Stimulated activated CD8-positive, alpha-beta memory T cell treated with anti-CD3 and anti-CD28 coated beads, Interleukin-15, amount 100 ng/mL, for 48 hours (primary cell): ENCODE measurements around the gene MIP.
"Not testable (repeated sequence)": the region's sequence is repeated elsewhere in the genome, so short reads cannot be mapped to it uniquely, and the experiment has no call there.

Source experiments
- DNase-seq, 2 donors: peaks; one replicate each; pipeline ENCODE4 v3.0.0-alpha.2; 2020; ENCODE audit warnings: low read depth in 2 of 2

The MIP gene

DNA sequence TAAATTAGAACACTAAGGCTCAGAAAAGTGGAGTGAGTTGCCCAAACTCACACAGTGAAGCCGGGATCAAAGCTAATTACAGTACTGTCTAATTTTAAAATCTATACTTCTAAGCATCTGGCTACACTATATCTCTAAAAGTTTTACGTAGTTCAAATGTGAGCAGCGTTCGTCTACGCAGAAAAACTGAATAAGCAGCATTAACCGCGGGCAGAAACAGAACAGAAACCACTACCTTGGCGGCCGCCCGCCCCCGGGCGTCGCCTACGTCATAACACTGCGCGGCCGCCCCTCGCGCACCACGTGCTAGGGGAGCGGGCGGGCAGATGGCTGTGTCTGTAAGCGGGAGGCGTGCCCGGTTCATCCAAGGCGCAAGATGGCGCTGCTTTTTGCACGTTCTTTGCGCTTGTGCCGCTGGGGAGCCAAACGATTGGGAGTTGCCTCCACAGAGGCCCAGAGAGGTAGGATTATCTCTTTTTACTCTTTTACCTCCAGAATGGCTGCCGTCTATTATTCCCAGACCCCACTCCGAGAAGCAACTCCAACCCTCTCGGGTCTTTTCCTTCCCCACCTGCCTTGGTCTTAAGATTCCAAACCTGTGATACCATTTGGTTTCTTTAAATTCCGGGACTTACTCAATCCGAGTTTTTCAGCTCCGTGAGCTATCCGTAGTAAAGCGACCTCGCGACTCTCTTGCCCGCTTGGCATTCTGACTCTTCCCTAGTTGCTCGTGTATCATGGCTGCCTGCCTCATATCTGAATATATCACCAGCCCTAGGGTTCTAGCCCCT, 14.0 kb upstream of the MIP start, which contains the start of gene SPRYD4:
Gene SPRYD4 (plus strand): TSS at position 363 of the 791 bp plus-strand sequence. CDS start 14 bp downstream, at position 377.
- peak; percentile 90 to 92 for DNase-seq

DNA sequence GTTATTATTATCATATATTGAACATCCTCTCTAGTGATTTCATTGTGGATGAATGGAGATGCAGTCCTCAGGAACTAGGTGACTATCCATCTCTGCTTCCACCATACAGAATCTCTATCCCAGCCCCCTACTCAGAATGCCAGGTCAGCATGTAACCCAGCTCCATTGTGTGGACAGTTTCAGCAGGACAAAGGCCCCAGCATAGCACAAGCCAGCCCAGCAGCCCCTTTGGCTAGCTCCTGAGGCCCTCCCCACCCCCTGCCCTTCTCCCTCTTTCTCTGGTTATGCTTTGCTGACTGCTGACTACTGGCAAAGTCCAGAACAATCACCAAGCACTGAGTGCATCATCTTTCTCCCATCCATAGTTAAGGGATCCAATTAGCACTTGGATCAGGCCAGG, 8.1 kb upstream of the MIP start:
- no peak for DNase-seq

DNA sequence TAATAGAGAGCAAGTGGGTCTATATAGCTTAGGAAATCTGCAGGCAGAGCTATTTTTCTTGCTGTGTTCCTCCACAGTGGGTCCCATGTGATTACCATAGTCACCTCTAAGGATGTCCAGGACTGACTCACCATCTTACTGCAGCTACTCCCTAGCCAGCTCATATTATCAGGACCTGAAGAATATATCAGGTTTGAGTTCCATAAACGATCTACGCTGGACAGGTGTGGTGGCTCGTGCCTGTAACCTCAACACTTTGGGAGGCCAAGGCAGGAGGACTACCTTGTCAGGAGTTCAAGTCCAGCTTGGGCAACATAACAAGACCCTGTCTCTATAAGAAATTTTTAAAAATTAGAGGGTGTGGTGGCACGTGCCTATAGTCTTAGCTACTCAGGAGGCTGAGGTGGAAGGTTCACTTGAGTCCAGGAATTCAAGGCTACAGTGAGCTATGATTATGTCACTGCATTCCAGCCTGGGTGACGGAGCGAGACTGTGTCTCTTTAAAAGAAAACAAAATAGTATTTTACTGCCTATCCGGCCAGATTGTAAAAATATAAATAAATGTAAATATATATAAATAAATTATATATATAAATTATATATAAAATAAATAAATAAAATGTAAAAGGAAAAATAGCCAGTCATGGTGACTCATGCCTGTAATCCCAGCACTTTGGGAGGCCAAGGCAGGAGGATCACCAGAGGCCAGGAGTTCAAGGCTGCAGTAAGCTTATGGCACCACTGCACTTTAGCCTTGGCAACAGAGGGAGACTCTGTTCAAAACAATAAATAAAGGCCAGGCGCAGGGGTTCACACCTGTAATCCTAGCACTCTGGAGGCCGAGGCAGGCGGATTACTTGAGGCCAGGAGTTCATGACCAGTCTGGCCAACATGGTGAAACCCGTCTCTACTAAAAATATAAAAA, 7.0 kb upstream of the MIP start:
- DNase-seq: no peak

DNA sequence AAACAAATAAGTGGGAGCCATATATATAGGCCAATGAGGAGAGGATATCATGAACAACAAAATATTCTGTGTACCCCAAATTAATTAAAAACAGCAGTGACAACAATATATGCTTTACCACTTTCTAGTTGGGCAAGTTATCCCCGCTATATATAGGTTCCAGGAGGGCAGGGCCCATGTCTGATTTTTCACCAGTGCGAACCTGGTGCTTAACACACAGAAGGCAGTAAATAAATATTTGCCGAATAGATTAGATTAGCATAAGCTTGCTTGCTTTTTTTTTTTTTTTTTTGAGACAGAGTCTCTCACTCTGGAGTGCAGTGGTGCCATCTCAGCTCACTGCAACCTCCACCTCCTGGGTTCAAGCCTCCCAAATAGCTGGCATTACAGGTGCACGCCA, 3.4 kb upstream of the MIP start:
- DNase-seq: no peak

DNA sequence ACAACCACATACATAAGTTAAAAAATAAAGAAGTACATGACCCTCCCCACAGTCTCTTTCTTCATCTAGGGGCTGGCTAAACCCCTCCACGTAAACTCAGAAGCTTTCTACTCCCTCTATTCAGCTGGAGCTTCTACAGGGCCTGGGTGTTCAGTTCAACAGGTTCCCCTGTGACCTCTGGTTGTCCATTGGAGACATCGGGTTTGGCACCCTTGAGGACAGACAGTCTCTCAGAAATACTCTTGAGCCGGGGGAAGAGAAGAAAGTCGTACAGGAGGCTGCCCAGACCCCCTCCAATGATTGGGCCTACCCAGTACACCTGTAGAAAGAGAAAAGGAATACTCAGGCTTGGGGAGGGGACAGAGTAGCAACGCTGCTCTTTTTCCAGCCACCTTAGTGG, 3.3 kb downstream of the MIP start:
- DNase-seq: no peak

DNA sequence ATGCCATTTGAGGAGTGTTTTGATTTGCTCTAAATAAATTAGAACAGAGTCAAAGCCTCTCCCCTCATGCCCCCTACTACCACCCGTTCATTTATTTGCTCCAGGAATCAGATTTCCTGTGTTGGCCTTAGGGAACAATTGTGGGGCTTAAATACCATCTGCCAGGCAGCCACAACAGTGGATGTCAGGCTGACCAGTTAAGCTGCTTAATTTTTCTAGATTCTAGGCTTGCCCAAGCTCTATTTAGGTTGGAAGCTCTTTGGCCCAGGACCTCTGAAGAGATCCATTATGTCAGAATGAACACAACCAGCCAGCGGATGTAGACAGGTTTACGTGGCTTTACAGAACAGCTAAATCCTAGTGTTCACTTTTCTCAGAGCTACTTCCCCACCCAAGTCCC, 4.2 kb downstream of the MIP start:
- no peak for DNase-seq

DNA sequence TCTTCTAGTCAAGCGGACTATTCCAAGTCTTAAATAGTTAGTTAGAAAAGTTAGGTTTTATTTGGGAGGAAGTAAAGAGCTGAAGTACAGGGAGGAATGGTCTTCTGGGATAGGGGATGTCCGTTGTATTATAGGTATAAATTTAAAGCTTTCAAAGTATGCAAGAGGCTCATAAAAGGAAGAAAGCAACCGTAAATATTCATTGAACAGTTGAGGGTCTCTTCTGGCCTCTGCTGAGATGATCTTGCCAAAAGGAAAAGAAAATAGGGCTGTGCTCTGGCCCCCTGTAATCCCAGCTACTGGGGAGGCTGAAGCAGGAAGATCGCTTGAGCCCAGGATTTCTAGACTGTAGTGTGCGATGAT, 4.9 kb downstream of the MIP start:
- DNase-seq: no peak

DNA sequence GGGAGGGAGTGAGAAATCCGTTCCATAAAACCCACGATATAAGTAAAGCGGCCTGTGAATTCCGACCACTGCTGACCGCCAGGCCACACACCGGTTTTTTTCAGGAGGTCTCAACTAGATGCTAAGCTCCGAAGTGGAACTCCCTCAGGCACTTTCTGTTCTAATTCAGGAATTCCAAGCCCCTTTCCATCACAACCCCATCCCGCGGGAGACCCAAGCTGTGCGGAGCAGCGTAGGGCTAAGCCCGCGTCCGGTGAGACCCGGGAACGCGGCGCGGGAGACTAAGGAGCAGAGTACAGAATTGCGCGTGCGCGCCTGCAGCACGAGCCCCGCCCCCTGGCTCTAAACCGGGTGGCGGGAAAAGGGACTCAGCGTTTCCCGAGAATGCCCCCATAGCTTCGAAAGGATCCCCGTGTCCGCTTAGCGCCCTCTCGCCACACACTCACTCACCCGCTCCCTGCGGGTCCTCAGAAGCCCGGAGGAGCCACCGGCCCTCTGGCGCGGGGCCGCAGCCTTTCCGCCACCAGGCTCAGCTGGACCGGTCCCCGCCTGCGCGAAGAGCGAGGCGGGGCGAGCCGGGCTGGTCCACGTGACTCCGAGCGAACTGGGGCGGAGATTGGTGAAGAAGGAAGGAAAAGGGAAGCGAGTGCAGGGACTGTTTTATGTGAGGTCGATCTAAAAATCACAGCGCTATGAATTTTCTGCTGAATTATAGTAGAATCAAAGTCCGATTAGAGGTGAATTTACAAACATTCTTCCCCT, 5.4 kb downstream of the MIP start, which contains the start of gene TIMELESS:
Gene TIMELESS (minus strand): TSS at position 567 of the 762 bp plus-strand sequence. CDS start 15,256 bp downstream, outside the sequence.
- peak; percentile 79 to 83 for DNase-seq

DNA sequence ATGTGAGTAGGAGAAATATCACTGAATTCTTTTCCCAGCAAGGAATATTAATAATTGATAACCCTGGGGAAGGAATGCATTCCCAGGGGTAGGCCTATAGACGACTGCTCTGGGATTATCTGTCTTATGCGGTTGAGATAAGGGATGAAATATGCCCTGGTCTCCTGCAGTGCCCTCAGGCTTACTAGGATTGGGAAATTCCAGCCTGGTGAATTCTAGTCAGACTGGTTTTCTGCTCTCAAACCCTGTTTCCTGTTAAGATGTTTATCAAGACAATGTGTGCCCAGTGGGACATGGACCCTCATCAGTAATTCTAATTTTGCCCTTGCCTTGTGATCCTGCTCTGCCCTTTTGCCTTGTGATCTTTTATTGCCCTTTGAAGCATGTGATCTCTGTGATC, 11.2 kb downstream of the MIP start:
- not testable (repeated sequence) for DNase-seq

DNA sequence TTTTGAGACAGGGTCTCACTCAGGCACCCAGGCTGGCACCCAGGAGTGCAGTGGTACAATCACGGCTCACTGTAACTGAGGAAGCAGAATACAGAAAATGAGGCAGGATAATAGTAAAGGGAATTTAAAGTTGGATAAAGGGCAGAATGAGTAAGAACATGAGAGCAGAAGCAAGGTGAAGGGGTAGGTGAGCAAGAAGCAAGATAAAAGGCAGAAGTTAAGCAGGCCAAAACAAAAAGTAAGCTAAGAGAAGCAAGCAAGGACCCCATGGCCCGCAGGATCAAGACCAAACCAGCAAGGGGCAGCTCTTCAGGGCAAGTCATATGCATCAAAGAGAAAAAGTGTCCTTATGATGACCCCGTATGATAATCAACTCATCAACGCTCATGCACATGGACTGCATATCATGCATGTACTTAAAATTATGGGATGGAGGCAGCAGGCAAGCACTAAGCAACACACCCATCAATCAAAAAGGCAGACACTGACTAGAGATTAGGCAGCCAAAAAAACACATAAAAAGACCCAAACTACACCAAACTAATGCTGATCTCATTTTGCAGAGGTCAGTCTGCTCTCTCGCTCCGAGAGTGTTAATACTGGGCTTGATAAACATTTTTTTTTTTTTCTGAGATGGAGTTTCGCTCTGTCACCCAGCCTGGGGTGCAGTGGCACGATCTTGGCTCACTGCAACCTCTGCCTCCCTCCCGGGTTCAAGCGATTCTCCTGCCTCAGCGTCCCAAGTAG, 16.9 kb downstream of the MIP start:
- DNase-seq: no peak

DNA sequence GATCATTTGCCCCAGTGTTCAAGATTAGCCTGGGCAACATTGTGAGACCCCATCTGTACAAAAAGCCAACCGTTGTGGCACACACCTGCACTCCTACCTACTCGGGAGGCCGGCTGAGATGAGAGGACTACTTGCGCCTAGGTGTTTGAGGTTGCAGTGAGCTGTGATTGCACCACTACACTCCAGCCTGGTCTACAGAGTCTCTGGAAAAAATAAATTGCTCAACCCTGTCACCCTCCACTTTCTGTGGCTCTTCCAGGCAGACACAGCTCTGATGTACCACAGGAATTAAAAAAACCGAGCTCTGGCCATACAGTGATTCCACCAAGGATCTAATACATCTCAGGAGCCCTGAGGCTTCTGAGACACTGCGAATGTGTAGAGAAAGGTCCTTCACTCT, 19.6 kb downstream of the MIP start:
- no peak for DNase-seq

DNA sequence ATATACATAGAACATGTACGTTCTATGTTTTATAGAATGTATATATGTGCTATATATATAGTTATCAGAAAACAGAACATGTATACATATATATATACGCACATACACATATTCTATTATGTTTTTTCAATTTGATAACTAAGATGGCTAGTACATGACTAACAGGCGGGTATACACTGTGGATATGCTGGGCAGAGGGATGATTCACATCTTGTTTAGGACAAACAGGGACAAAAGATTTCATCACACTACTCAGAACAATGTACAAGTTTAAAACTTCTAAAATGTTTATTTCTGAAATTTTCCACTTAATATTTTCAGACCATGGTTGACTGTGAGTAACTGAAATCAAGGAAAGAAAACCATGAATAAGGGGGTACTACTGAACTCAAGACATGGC, 22.6 kb downstream of the MIP start:
- DNase-seq: no peak

DNA sequence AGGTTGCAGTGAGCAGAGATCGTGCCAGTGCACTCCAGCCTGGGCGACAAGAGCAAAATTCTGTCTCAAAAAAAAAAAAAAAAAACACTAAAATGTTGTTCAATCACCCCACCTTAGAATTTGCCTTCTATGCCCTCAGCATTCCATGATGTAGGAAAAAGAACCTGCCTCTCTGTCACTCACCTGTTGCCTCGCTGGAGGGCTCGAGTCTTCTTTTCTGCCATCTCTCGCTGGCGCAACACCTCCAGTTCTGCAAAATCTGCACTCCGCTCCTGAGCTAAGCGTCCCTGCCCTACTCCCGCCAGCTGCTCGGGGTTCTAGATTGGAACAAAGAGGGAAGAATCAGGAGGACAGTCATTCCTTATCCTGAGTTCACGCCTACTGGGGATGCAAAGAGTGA, 23.2 kb downstream of the MIP start:
- no peak for DNase-seq

DNA sequence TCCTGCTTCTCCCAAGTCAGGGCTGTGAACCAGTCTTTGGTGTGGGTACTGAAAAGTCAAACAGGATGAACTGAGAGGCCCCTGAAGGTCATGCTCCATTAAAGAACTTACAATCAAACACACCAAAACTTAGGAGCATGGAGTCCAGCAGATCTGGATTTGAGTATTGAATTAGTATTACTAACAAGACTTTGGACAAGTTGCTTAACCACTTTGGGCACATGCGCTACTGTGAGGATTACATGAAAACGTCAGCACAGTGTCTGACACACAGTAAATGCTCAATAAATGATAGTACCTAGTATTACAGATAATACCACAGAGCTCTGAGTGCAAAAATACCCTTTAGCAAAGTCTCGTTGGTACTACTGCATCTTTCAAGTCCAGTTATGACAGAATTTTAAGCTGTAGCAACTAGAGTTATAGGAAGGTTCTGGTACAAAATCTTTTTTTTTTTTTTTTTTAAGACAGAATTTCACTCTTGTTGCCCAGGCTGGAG, 28.5 kb downstream of the MIP start:
- DNase-seq: no peak

DNA sequence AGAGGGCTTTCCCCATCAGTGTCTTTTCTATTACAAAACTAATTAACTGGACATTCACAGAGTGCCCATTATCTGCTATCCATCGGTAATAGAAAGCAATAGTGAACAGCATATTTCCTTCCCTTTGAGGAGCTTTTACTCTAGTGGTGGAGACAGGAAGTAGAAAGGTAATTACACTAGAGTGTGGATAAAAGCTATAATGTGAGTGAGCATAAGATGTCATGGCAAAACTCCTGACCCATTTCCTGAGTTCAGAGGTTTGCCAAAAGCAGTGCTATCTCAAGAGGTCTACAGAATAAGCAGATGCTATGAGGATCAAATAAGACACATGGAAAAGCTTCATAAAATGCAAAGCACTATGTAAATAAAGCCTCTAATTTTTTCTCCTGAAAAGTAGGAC, 29.3 kb downstream of the MIP start:
- DNase-seq: no peak

DNA sequence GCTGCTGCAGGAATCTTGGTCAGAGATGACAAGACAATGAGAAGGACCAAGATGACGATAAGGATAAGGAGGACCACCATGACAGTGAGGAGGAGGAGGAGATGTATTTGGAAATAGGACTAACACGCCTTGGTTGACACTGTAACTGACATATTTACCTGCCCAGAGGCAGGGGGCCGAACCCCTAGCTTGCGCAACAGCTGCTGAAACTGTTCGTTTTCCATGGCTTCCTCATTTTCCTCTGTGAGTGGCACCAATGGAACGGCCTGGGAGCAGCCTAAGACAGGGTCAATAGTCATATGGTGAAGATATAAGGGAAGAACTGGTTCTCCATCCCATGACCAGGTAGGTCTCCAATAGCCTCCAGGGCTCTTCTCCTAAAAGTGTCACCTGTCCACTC, 34.0 kb downstream of the MIP start:
- DNase-seq: no peak

DNA sequence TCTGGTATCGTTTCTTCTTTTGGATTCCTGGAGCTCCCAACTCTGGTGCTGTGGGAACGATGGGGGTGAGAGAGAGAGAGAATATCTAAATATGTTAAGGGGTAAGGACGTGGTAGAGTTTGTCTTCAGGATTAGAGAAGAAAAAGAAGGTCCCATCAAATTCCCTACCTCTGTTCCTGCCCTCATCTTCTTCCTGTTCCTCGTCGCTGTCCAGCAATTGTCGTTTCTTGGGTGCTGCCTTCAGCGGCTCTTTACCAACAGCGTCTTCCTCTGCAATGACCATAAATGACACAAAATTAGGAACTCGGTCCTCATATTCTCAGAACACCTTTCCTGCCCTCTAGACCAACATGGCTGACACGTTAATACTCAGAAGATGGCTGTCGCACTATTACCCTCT, 36.7 kb downstream of the MIP start:
- DNase-seq: no peak

DNA sequence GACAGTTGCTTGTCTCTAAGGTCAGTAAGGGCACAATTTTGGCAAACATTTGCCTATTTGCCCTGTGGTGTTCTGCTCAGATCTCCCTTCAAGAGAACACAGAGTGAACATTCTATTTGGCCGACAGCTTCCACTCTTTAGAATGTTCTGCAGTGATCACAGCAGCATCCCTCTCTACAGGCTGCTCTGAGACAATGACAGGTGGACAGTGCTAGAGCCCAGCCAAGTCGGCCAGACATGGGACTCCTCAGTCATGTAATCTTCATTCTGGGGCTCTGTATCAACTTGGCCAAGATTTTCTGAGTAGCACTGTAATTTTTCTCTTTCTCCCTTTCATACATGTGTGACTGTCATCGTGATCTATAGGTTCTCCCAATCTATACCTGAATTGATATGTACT, 40.1 kb downstream of the MIP start:
- DNase-seq: no peak

DNA sequence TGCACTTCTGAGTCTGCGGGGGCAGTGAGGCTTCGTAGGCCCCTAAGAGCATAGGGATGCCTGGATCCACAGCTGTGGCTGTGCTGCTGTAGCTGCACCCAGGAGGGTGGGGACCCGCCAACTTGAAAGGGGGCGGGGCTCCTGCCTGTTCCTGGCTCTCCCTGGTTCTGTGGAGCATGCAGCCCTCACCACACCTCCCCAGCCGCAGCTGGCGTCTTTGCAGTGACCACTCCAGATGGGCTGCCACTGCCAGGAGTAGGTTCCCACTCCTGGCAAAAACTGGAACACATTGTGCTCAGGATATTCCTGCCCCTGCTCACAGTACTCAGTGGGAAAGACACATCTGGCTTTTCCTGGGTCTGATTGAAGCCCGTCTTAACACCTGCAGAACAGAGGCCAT, 41.1 kb downstream of the MIP start:
- DNase-seq: no peak

DNA sequence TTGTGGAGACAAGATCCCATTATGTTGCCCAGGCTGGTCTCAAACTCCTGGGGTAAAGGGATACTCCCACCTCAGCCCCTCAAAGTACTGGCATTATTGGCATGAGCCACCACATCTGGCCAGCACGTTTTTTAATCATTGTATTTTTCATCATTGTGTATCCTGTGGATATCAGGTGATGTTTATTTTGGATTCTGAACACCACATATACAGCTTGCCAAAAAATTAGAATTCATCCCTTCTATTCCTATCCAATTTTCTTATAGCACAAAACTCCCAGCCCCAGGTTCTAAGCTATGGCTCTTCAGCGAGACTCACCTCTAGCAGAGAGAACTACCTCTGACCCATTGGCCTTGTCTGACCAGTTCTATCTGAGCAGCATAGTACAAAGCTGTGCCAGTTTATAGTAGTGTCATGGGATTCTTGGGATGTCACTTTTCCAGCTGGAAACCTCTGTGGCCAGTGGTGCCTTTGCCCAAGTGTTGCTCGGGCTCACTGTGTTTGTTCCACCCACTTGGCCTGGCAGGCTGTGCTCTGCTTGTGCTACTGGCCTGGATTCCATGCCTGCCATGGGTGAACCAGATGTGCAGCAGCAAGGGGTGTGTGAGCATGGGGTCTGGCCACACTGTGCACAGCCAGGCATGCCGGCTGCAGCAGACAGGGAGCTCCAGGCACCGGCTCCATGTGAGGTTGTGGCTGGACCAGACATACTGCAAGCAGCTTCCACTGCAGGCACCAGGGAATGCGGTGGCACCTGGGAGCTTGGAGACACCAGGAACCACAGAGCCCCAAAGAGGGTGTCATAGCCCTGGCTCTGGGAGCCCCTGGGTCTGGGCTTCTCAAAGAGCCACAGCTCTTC, 42.4 kb downstream of the MIP start:
- DNase-seq: no peak
